Measurements from ENCODE around the gene TAOK2.
"Not testable (repeated sequence)": the region's sequence is repeated elsewhere in the genome, so short reads cannot be mapped to it uniquely, and the experiment has no call there.

The TAOK2 gene

GRCh38 chr16:29959293-29959692, 14.4 kb upstream of the TAOK2 start:
- TF ChIP-seq CTCF (IDR thresholded peaks at IDR 0.05; ENCODE audit: control insufficient read depth, insufficient read depth, low read depth, low read length, missing control alignments) = no peak
- no peak overlapping the region for H3K4me3 ChIP-seq (ENCODE audit: control insufficient read depth, low read depth, low read length)
- DNase-seq (ENCODE audit: low read depth) = no peak

DNA sequence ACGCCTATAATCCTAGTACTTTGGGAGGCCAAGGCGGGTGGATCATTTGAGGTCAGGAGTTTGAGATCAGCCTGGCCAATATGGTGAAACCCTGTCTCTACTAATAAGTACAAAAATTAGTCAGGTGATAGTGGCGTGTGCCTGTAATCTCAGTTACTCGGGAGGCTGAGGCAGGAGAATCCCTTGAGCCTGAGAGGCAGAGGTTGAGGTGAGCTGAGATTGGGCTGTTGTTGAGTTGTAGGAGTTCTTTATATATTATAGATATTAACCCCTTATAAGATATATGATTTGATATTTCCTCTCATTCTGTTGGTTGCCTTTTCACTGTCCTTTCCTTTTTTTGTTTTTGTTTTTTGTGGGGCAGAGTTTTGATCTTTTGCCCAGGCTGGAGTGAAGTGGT, 13.8 kb upstream of the TAOK2 start:
- DNase-seq (ENCODE audit: low read depth) = not testable (repeated sequence)

DNA sequence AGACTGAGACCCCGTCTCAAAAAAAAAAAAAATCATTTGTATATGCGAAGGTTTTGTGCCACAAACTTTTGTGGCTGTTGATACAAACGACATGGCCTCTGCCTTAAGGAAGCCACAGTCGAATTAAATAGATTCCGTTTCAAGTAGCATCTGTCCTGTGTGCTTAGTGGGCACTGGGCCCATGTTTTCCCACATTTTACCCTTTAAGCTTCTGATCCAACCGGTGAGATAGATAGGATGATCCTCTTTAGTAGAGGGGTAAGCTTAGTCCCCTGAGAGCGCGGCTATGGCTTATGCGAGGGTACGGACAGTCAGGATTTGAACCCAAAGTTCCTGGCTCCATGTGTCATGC, 12.6 kb upstream of the TAOK2 start:
- no peak for DNase-seq (ENCODE audit: low read depth)
- no peak for TF ChIP-seq CTCF (IDR thresholded peaks at IDR 0.05; ENCODE audit: control insufficient read depth, insufficient read depth, low read depth, low read length, missing control alignments)
- peak overlapping the region; percentile 79 for H3K4me3 ChIP-seq (ENCODE audit: control insufficient read depth, low read depth, low read length)

More for the DNA sequence above, 13.8 kb upstream of the TAOK2 start:
- H3K4me3 ChIP-seq (ENCODE audit: control insufficient read depth, low read depth, low read length) = not testable (repeated sequence)

GRCh38 chr16:29961479-29962343, 12.0 kb upstream of the TAOK2 start, which contains the start of gene TMEM219:
Gene TMEM219, plus strand, starts transcription at chr16:29962079. Its CDS starts 1,065 bp downstream, at chr16:29963144.
- DNase-seq (ENCODE audit: low read depth) = peak; percentile 37
- peak; percentile 40 for TF ChIP-seq CTCF (IDR thresholded peaks at IDR 0.05; ENCODE audit: control insufficient read depth, insufficient read depth, low read depth, low read length, missing control alignments)
- H3K4me3 ChIP-seq (ENCODE audit: control insufficient read depth, low read depth, low read length) = peak within 1 kb of the TSS; percentile 79

DNA sequence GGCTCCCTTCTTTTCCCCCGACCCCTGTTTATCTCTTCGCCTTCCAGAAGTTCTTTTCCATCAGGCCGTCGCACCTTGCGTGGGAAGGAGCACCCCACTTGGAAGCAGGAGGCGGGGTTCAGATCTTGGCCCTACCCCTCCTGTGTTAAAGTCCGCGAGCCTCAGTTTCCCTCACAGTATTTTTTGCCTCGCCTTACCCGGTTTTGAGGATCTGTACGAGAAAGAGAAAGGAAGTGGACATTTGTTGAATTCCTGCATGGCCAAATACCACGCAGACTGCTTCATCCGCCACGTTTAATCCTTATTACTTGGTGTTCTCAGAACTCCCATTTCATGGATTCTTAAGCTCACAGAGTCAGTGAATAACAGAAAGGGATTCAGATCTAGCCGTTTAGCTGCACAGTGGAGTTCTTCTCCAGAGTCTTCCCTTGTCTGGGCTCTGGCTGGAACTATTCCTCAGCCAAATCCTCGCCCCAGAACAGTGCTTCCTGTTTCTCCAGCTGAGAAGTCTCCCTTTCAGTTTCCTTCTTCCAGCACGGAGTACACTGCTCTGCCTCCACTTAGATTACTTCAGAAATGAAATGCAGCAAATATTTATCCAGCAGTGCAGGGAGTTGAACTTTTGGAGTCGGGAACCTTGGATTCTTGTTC, 11.2 kb upstream of the TAOK2 start:
- H3K4me3 ChIP-seq (ENCODE audit: control insufficient read depth, low read depth, low read length) = peak overlapping the region; percentile 79
- no peak for TF ChIP-seq CTCF (IDR thresholded peaks at IDR 0.05; ENCODE audit: control insufficient read depth, insufficient read depth, low read depth, low read length, missing control alignments)
- no peak for DNase-seq (ENCODE audit: low read depth)

DNA sequence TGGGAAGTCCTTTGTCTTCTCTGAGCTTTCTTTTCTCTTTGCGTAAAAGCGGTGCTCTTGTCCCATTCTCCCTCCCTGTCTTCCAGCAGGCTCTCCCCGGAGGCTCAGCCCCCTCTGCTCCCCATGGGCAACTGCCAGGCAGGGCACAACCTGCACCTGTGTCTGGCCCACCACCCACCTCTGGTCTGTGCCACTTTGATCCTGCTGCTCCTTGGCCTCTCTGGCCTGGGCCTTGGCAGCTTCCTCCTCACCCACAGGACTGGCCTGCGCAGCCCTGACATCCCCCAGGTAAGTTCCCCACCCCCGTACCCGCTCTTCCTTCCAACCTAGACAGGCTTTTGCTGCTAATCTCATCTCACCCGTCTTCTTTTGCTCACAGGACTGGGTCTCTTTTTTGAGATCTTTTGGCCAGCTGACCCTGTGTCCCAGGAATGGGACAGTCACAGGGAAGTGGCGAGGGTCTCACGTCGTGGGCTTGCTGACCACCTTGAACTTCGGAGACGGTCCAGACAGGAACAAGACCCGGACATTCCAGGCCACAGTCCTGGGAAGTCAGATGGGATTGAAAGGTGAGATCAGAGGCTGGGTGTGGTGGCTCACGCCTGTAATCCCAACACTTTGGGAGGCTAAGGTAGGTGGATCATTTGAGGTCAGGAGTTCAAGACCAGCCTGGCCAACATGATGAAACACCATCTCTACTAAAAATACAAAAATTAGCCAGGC, 10.5 kb upstream of the TAOK2 start:
- TF ChIP-seq CTCF (IDR thresholded peaks at IDR 0.05; ENCODE audit: control insufficient read depth, insufficient read depth, low read depth, low read length, missing control alignments) = no peak
- peak overlapping the region; percentile 79 for H3K4me3 ChIP-seq (ENCODE audit: control insufficient read depth, low read depth, low read length)
- no peak for DNase-seq (ENCODE audit: low read depth)

Data from AG09309 (cell line).